Body of pancreas (tissue), 4 donors: Measurements from ENCODE around the gene C1QTNF1.

Experiments used
- POLR2A ChIP-seq, 3 donors: fragments of 450-650 bp; IDR thresholded peaks; one replicate each; pipeline ENCODE4 v1.6.1; 2016; ENCODE audit warnings: antibody characterized with exemption in 3 of 3, mild to moderate bottlenecking in 2 of 3
- TF ChIP-seq, protein P1 (sequence below), 7 experiments: fragments of 450-650 bp in 4 of 7; fragments of 200-600 bp in 3 of 7; sonication (generic) in 3 of 7; IDR thresholded peaks; one replicate each; pipeline ENCODE4 v1.5.1; 2016 to 2019; ENCODE audit warnings: antibody characterized with exemption in 7 of 7

- TF ChIP-seq, protein P1, sequence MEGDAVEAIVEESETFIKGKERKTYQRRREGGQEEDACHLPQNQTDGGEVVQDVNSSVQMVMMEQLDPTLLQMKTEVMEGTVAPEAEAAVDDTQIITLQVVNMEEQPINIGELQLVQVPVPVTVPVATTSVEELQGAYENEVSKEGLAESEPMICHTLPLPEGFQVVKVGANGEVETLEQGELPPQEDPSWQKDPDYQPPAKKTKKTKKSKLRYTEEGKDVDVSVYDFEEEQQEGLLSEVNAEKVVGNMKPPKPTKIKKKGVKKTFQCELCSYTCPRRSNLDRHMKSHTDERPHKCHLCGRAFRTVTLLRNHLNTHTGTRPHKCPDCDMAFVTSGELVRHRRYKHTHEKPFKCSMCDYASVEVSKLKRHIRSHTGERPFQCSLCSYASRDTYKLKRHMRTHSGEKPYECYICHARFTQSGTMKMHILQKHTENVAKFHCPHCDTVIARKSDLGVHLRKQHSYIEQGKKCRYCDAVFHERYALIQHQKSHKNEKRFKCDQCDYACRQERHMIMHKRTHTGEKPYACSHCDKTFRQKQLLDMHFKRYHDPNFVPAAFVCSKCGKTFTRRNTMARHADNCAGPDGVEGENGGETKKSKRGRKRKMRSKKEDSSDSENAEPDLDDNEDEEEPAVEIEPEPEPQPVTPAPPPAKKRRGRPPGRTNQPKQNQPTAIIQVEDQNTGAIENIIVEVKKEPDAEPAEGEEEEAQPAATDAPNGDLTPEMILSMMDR (IDR thresholded peaks at IDR 0.05) = no peak
- no peak for TF ChIP-seq POLR2A (IDR thresholded peaks at IDR 0.05)
Observed at GRCh38 chr17:79047923-79048825, 24.2 kb downstream of the C1QTNF1 start.
